Skin epidermis (tissue), 12 donors: ENCODE data around the gene PDZRN4.
"Not testable (repeated sequence)": the region's sequence is repeated elsewhere in the genome, so short reads cannot be mapped to it uniquely, and the experiment has no call there.

ENCODE experiments used
- H3K27ac ChIP-seq, 21 experiments: fragments of 200-600 bp; sonication (generic) in 11 of 21; one replicate each; pipeline ENCODE4 v1.5.0; 2020; ENCODE audit warnings: mild to moderate bottlenecking in 3 of 21, inconsistent platforms in 2 of 21, moderate library complexity in 2 of 21
- H3K4me3 ChIP-seq, 7 experiments: fragments of 200-600 bp; sonication (generic) in 2 of 7; one replicate each; pipeline ENCODE4 v1.5.0; 2020; ENCODE audit warnings: inconsistent platforms in 2 of 7, mild to moderate bottlenecking in 2 of 7, moderate library complexity in 1 of 7

The PDZRN4 gene

GRCh38 chr12:41604830-41605229 is 416.7 kb downstream of the PDZRN4 start:
- no peak overlapping the region for H3K4me3 ChIP-seq
- H3K27ac ChIP-seq = no peak overlapping the region

- Histone ChIP-seq H3K27ac (no peak overlapping the region), H3K4me3 (no peak overlapping the region)
Observed at GRCh38 chr12:41605545-41606305, 417.6 kb downstream of the PDZRN4 start.

- no peak overlapping the region for H3K27ac ChIP-seq
- H3K4me3 ChIP-seq = no peak overlapping the region
Observed at GRCh38 chr12:41606468-41607445, 418.6 kb downstream of the PDZRN4 start.

GRCh38 chr12:41612892-41613557 is 424.9 kb downstream of the PDZRN4 start:
- Histone ChIP-seq H3K27ac (no peak overlapping the region), H3K4me3 (no peak overlapping the region)

GRCh38 chr12:41615174-41615573 is 427.1 kb downstream of the PDZRN4 start:
- H3K4me3 ChIP-seq, H3K27ac ChIP-seq: not testable (repeated sequence)

- H3K27ac ChIP-seq = no peak overlapping the region
Observed at GRCh38 chr12:41619705-41620104, 431.6 kb downstream of the PDZRN4 start.

GRCh38 chr12:41621291-41621690 is 433.2 kb downstream of the PDZRN4 start:
- Histone ChIP-seq H3K27ac (no peak overlapping the region), H3K4me3 (no peak overlapping the region)

More at GRCh38 chr12:41619705-41620104, 431.6 kb downstream of the PDZRN4 start:
- no peak overlapping the region for H3K4me3 ChIP-seq
